Neuron (in vitro differentiated cells): ENCODE data around the gene TENT5C.
"Not testable (repeated sequence)": the region's sequence is repeated elsewhere in the genome, so short reads cannot be mapped to it uniquely, and the experiment has no call there.

Experiments used
- H2AFZ ChIP-seq: one replicate; pipeline ENCODE4 v1.6.1; 2013; ENCODE audit warnings: low read depth, mild to moderate bottlenecking, inconsistent platforms, low read length, moderate library complexity
- H3K27me3 ChIP-seq: one replicate; pipeline ENCODE4 v1.6.1; 2013; ENCODE audit warnings: low read length; ENCODE audit not compliant: insufficient read depth
- H3K36me3 ChIP-seq: one replicate; pipeline ENCODE4 v1.6.1; 2013; ENCODE audit warnings: low read length; ENCODE audit not compliant: insufficient read depth
- H3K4me1 ChIP-seq: one replicate; pipeline ENCODE4 v1.6.1; 2013; ENCODE audit warnings: low read length; ENCODE audit not compliant: insufficient read depth
- H3K4me3 ChIP-seq: 2 replicates; pipeline ENCODE4 v1.5.1; 2013; ENCODE audit warnings: mild to moderate bottlenecking, low read length, moderate library complexity
- H3K9me3 ChIP-seq: one replicate; pipeline ENCODE4 v1.6.1; 2013; ENCODE audit warnings: low read length

The TENT5C gene

DNA sequence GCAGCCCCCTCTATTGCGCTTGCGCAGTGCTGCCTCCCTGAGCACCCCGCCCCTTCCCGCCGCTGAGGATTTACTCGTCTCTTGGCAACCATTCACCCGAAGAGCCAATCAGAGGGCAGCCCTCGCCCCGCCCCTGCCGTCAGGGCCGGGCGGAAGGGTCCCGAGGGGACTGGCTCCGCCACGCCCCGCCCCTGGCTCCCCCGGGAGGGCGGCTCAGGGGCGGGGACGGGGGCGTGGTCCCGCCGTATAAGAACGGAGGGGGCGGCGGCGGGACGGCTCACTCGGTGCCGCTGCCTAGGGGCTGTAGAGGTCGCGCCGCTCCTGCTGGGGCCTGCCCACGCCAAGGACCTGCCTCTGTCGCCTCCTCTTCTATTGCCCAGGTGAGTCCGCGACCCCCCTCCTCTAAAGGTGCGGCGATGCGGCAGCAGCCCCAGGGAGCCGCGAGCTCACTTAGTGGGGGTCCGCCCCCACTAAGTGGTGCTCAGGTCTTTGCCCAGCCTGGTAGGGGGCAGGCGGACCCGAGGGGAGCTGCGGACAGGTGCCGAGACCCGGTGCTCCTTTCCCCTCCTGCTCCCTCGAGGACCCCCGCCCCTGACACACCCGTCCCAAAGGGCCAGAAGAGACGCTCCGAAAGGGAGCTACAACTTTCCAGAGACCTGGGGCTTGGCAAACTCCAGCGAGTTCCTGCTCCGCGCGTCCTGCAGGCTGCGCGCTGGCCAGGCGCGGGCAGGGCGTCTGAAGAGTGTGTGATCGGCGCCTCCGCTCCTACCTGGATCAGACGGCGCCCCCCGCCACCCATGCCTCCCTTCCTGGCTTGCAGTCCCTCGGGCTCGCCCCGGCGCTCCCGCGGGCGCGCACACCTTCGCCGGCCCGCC is at the start of gene TENT5C:
Gene TENT5C (plus strand): TSS at position 275 of the 875 bp plus-strand sequence. CDS start 16,821 bp downstream, outside the sequence.
- H3K4me1 ChIP-seq, result peaks cover 14% of the 10 kb centered on the region
- peaks cover 53% of the 10 kb centered on the region for H3K27me3 ChIP-seq
- H2AFZ ChIP-seq, result peak within 1 kb of the TSS; percentile 99
- H3K9me3 ChIP-seq, result no peaks in the 10 kb centered on the region
- H3K36me3 ChIP-seq, result no peaks in the 10 kb centered on the region
- H3K4me3 ChIP-seq, result peak within 1 kb of the TSS; percentile 94

DNA sequence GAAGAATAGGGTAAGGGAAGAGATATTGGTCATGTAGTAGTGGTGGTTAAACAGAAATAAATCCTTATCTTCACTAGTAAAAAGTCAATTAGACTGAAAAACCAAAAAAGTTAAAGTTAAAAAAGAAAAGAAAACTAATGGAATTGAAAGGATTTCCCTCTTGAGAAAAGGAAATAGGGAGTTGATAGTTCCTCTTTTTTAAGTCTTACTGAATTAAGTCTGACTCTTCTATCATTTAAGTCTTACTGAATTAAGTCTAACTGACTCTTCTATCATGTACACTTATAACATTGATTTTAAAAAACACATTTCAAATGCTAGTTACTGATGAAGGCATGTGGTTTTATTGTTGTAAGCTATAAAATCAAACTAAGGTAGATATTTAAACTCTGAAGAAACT is 49.5 kb upstream of the TENT5C start:
- H3K27me3 ChIP-seq, result no peaks in the 10 kb centered on the region
- H3K4me3 ChIP-seq, result no peak overlapping the region
- no peaks in the 10 kb centered on the region for H3K4me1 ChIP-seq
- H3K36me3 ChIP-seq, result no peaks in the 10 kb centered on the region
- no peak overlapping the region for H2AFZ ChIP-seq
- no peaks in the 10 kb centered on the region for H3K9me3 ChIP-seq

DNA sequence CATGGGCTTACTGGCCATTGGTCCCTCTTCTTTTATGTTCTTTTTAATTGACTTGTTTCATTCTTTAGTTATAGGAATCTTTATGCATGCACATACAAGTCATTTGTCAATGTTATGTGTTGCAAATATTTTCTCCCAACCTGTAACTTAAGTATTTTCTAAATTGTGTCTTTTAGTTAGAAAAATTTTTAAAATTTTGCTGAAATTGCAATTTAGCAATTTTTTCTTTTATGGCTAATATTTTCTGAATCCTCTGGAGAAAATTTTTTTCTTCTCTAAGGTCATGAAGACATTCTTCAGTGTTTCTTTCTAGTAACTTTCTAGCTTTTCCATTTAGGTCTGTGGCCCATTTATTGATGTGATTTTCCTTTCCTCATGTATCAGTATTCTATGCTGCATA is 48.9 kb upstream of the TENT5C start:
- H3K27me3 ChIP-seq, result no peaks in the 10 kb centered on the region
- no peaks in the 10 kb centered on the region for H3K9me3 ChIP-seq
- H3K4me1 ChIP-seq, result no peaks in the 10 kb centered on the region
- no peak overlapping the region for H2AFZ ChIP-seq
- no peaks in the 10 kb centered on the region for H3K36me3 ChIP-seq
- no peak overlapping the region for H3K4me3 ChIP-seq

DNA sequence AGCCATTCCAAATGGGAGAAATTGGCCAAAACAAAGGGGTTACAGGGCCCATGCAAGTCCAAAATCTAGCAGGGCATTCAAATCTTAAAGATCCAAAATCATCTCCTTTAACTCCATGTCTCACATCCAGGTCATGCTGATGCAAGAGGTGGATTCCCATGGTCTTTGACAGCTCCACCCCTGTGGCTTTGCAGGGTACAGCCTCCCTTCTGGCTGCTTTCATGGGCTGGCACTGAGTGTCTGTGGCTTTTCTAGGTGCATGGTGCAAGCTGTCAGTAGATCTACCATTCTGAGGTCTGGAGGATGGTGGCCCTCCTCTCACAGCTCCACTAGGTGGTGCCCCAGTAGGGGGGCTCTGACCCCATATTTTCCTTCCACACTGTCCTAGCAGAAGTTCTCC is 47.4 kb upstream of the TENT5C start:
- not testable (repeated sequence) for H3K9me3 ChIP-seq, H3K36me3 ChIP-seq, H3K27me3 ChIP-seq, H2AFZ ChIP-seq, H3K4me3 ChIP-seq, H3K4me1 ChIP-seq

DNA sequence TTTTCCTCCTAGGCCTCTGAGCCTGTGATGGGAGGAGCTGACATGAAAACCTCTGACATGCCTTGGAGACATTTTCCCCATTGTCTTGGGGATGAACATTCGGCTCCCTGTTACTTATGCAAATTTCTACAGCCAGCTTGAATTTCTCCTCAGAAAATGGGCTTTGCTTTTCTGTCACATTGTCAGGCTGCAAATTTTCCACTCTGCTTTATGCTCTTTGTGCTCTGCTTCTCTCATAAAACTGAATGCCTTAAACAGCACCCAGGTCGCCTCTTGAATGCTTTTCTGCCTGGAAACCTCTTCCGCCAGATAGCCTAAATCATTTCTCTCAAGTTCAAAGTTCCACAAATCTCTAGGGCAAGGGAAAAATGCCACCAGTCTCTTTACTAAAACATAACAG is 46.7 kb upstream of the TENT5C start:
- Histone ChIP-seq H3K9me3 (no peaks in the 10 kb centered on the region), H2AFZ (no peak overlapping the region), H3K27me3 (peaks cover 2% of the 10 kb centered on the region), H3K36me3 (no peaks in the 10 kb centered on the region), H3K4me3 (no peak overlapping the region), H3K4me1 (no peaks in the 10 kb centered on the region)

DNA sequence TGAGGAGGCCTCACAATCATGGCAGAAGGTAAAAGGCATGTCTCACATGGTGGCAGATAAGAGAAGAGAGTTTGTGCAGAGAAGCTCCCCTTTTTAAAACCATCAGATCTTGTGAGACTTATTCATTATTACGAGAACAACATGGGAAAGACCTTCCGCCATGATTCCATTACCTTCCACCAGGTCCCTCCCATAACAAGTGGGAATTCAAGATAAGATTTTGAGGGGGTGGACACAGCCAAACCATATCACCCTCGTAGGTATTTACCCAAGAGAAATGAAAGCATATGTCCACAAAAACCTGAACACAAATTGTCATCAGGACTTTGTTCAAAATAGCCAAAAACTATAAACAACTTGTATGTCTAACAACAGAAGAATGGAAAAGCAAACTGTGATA is 45.9 kb upstream of the TENT5C start:
- H3K4me1 ChIP-seq, result no peaks in the 10 kb centered on the region
- H3K36me3 ChIP-seq, result no peaks in the 10 kb centered on the region
- H2AFZ ChIP-seq, result no peak overlapping the region
- peaks cover 2% of the 10 kb centered on the region for H3K27me3 ChIP-seq
- no peaks in the 10 kb centered on the region for H3K9me3 ChIP-seq
- H3K4me3 ChIP-seq, result no peak overlapping the region

DNA sequence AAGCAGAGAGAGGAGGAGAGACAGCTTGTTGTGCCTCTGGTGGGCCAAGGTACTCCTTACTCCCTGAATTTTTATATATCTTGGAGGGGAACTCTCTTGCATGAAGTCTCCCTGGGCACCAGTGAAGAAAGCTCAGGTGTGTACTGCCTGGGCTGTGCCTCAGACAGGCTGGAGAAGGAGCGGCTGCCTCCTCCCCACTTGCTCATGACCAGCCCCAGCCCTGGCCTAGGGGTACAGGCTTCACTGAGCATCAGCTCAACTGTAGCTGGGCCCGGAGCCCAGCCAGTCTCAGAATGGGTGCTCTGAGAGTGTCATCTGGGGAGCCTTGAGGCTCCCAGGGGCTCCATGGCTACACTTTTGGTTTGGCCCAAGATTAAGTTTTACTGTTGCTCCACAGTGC is 44.8 kb upstream of the TENT5C start:
- H2AFZ ChIP-seq, result no peak overlapping the region
- no peaks in the 10 kb centered on the region for H3K4me1 ChIP-seq
- no peaks in the 10 kb centered on the region for H3K36me3 ChIP-seq
- no peaks in the 10 kb centered on the region for H3K9me3 ChIP-seq
- no peak overlapping the region for H3K4me3 ChIP-seq
- H3K27me3 ChIP-seq, result peaks cover 2% of the 10 kb centered on the region

DNA sequence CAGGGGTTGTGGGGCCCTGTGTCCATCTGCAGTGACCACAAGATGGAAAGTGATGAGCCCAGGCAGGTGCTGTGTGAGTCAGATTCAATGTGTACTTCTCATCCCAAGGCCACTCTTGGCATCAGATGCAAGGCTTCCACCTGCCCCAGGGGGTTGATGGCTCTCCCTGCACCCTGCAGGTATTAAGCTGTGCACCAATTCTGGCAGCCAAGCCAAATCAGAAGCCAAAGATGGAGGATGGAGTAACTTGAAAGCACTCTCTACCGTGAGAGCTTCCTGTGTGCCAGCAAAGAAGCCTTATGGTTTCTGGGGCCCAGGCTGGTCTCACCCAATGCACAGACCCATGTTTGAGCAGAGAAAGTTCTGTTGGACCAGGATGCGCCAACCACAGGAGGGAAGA is 44.3 kb upstream of the TENT5C start:
- Histone ChIP-seq H3K4me3 (no peak overlapping the region), H3K36me3 (no peaks in the 10 kb centered on the region), H3K27me3 (peaks cover 2% of the 10 kb centered on the region), H3K4me1 (no peaks in the 10 kb centered on the region), H3K9me3 (no peaks in the 10 kb centered on the region), H2AFZ (no peak overlapping the region)

DNA sequence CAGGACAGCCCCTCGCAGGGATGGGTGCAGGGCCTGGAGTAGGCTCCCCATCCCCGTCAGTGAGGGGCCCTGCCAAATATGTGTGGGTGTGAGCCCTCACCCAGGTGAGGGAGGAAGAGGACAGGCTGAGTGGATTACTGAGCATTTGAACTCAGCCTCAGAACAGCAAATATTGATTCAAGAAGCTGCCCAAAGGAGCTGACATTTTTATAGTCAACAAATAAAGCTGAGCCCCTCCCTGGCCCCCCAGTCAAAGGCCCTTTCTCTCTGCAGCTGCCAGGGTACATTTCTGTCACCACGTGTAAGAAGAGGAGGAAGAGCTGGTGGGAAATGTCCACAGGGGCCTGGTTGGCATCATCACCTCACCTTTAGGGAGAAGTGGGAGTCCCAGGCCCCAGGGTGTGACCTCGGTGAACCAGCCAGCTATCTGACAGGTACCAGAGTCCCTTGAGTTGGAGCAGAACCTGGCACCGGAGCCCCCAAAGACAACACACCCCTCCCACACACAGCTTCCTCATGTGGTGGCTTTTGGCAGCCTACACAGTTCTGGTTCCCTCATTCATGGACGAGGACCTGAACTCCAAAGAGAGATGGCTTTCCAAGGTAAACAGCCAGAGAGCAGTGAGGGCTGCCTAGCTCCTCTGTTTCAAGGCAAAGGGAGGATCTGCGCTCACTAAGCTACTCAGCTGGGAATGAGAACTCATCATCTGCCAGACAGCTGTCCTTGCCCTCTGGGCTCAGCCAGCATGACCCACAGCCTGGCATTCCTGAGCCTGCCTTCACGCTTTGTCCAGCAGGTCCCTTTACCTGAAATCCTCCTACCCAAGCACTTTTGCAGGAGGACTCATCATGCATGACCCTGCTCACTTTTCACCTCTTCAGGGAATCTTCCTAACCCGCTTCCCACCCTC is 43.0 kb upstream of the TENT5C start:
- peaks cover 2% of the 10 kb centered on the region for H3K27me3 ChIP-seq
- no peaks in the 10 kb centered on the region for H3K9me3 ChIP-seq
- H2AFZ ChIP-seq, result no peak overlapping the region
- H3K36me3 ChIP-seq, result no peaks in the 10 kb centered on the region
- H3K4me3 ChIP-seq, result no peak overlapping the region
- H3K4me1 ChIP-seq, result no peaks in the 10 kb centered on the region

DNA sequence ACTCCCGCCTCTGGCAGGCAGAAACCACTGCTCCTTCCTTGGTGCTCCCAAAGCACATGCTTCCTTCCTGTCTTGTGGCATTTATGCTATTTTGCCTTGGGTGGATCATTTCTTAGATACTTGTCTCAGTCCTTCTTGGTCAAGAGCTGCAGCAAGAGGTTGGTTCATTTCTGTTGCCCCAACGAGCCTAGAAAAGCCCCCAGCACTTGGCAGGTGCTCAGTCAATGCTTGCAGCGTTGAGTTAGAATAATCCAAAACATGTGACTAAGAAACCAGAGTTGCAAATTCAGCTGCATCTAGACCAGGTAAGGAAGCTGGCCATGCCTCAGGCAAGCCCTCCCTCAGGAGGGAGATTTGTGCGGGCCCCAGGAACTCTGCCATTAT is 42.4 kb upstream of the TENT5C start:
- Histone ChIP-seq H3K9me3 (no peaks in the 10 kb centered on the region), H3K4me3 (no peak overlapping the region), H3K27me3 (peaks cover 2% of the 10 kb centered on the region), H3K36me3 (no peaks in the 10 kb centered on the region), H2AFZ (no peak overlapping the region), H3K4me1 (no peaks in the 10 kb centered on the region)

DNA sequence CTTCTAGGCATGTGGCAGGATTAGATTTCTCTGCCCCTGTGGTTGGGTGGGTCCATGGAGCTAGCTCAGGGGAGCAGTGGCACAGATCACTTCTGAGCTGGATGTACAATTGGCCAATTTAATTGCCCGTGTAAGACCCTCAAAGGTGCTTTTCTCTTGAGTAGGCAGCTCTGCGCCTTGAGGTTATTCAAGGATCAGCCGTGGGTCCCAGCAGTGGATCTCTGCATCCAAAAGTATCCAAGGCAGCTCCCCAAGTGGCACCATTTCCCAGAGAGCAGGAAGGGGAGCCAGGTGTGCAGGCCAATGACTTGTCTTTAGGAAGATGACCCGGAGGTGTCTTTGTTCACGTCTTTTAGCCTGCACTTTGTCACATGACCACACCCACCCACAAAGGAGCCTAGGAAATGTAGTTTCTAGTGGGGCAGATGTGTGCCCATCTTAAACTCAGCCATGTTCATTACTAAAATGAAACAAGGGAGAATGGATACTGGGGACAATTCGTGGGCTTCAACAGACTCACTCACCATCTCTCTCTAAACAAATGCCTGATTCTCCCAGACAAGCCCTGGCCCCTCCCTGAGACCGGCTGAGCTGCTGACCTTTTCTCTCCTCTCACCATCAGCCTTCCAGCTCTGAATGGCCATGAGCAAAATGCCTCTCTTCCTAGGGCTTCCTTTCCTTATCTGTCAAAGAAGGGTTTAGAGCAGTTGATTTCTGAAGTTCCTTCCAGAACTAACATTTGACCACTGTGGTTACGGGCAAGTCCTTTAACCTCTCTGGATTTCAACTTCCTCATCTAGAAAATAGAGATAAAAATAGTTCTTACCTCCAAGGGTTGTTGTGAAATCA is 41.4 kb upstream of the TENT5C start:
- Histone ChIP-seq H2AFZ (no peak overlapping the region), H3K27me3 (peaks cover 2% of the 10 kb centered on the region), H3K4me3 (no peak overlapping the region), H3K4me1 (no peaks in the 10 kb centered on the region), H3K36me3 (no peaks in the 10 kb centered on the region), H3K9me3 (no peaks in the 10 kb centered on the region)

DNA sequence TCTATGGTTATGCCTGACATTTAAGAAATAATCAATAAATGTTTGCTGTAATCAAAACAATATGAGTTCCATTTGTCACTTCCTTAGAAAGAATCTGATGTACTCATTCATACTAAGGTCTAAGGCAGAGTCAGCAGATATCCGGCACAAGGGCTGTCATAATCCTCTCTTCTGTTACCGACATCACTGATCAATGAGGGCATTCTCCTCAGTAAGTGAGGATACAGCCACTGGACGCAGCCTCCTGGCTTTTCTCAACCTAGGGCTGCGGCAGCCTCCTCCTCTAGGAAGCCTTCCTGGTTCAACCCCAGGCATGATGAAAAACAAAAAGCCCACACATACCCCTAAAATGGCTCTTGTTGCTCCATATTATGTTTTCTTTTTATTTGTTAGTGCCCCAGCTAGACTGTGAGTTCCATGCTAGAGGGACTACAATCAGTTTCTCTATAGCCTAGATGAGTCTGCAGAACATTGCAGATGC is 40.7 kb upstream of the TENT5C start:
- Histone ChIP-seq H3K4me3 (no peak overlapping the region), H2AFZ (no peak overlapping the region), H3K36me3 (no peaks in the 10 kb centered on the region), H3K4me1 (no peaks in the 10 kb centered on the region), H3K9me3 (no peaks in the 10 kb centered on the region), H3K27me3 (peaks cover 2% of the 10 kb centered on the region)
